ENCODE results near the gene FOCAD. TPM values are rescaled to one million over a fixed set of nuclear protein-coding genes. Genes with fewer than 3 reads are reported as not detected.
A peak's percentile ranks its signal among the peaks of the same experiment; 100 is the strongest.
"Not testable (repeated sequence)": the region's sequence is repeated elsewhere in the genome, so short reads cannot be mapped to it uniquely, and the experiment has no call there.

Gene FOCAD
- total RNA-seq, 1 experiment from 2014 or later = 43.3 TPM

GRCh38 chr9:20972684-20973083 is 288.6 kb downstream of the FOCAD start:
- no peak overlapping the region for H2BK12ac ChIP-seq (ENCODE audit: insufficient read length, low read depth, low read length)
- H3K27me3 Mint-ChIP-seq (ENCODE audit: low read depth) = no peaks in the 10 kb centered on the region
- no peak overlapping the region for H4K8ac ChIP-seq (replicated peaks; ENCODE audit: insufficient read length, low read depth, low read length)
- H2BK5ac ChIP-seq (ENCODE audit: insufficient read length, low read length) = no peak overlapping the region
- no peaks in the 10 kb centered on the region for H3K79me2 ChIP-seq (ENCODE audit: insufficient read depth, low read length)
- no peak overlapping the region for H2BK15ac ChIP-seq (ENCODE audit: low read depth, low read length)
- TF ChIP-seq CTCF (conservative IDR thresholded peaks at IDR 0.05) = no peak
- no peaks in the 10 kb centered on the region for H3K23me2 ChIP-seq (ENCODE audit: insufficient read length, low read depth, low read length, poor library complexity, severe bottlenecking)
- no peak overlapping the region for H3T11ph ChIP-seq (ENCODE audit: low read length)
- no peak overlapping the region for H3K4me3 Mint-ChIP-seq
- H4K5ac ChIP-seq (ENCODE audit: insufficient read length, low read depth, low read length) = peak overlapping the region; percentile 42
- H2AFZ ChIP-seq (ENCODE audit: low read length) = no peak overlapping the region
- no peak overlapping the region for H2BK120ac ChIP-seq (ENCODE audit: low read depth, low read length, poor library complexity, severe bottlenecking)
- H3K36me3 Mint-ChIP-seq (ENCODE audit: insufficient read depth in 1 of 3, low read depth in 3 of 3) = peaks cover 15 to 38% (median 22%) of the 10 kb centered on the region in 3 experiments
- H3K79me1 ChIP-seq (ENCODE audit: insufficient read depth, low read depth, low read length, poor library complexity, severe bottlenecking) = no peaks in the 10 kb centered on the region
- H3K23ac ChIP-seq (ENCODE audit: insufficient read length, low read depth, low read length) = no peak overlapping the region
- H3K4ac ChIP-seq (ENCODE audit: low read depth, low read length) = no peak overlapping the region
- H4K91ac ChIP-seq (ENCODE audit: insufficient read length, low read depth, low read length) = no peak overlapping the region
- peaks cover 4 to 10% of the 10 kb centered on the region in 2 experiments; a peak in 3 of 5 replicates for H3K9me3 Mint-ChIP-seq
- no peak for DNase-seq
- no peak overlapping the region for H3K4me2 ChIP-seq (ENCODE audit: insufficient read depth, insufficient read length, low read length)
- H3K27ac Mint-ChIP-seq = no peak overlapping the region
- H3K18ac ChIP-seq (ENCODE audit: insufficient read length, low read depth, low read length) = no peak overlapping the region
- H3K9ac ChIP-seq (ENCODE audit: extremely low read depth, insufficient read length, low read length) = no peak overlapping the region
- no peaks in the 10 kb centered on the region for H3K27me3 ChIP-seq (ENCODE audit: insufficient read depth, low read length)
- no peak overlapping the region for H3K27ac ChIP-seq (ENCODE audit: insufficient read length, low read depth, low read length)
- H3K9me3 ChIP-seq (ENCODE audit: control insufficient read depth, low read depth, low read length) = no peaks in the 10 kb centered on the region
- no peaks in the 10 kb centered on the region for H3K4me1 Mint-ChIP-seq
- H2AK5ac ChIP-seq (ENCODE audit: insufficient read length, low read length) = no peak overlapping the region
- H4K20me1 ChIP-seq (ENCODE audit: control insufficient read depth, insufficient read depth, insufficient read length) = no peaks in the 10 kb centered on the region
- no CpG with 5 or more reads among the region's 1 CpG for WGBS (ENCODE audit: extremely low coverage, insufficient read length, low lambda C conversion rate)
- no peaks in the 10 kb centered on the region for H3K4me1 ChIP-seq (ENCODE audit: insufficient read depth, low read length)
- H2BK20ac ChIP-seq (ENCODE audit: low read depth, low read length, poor library complexity, severe bottlenecking) = no peak overlapping the region
- no peak overlapping the region for H3K14ac ChIP-seq (ENCODE audit: insufficient read depth, low read length)
- H3K56ac ChIP-seq (ENCODE audit: insufficient read length, low read depth, low read length) = no peak overlapping the region

GRCh38 chr9:20973246-20973947 is 289.3 kb downstream of the FOCAD start:
- H3K56ac ChIP-seq (ENCODE audit: insufficient read length, low read depth, low read length); H3K23me2 ChIP-seq (ENCODE audit: insufficient read length, low read depth, low read length, poor library complexity, severe bottlenecking); H3K4me2 ChIP-seq (ENCODE audit: insufficient read depth, insufficient read length, low read length); H3K4me1 ChIP-seq (ENCODE audit: insufficient read depth, low read length); H3K4me3 Mint-ChIP-seq; H3K79me2 ChIP-seq (ENCODE audit: insufficient read depth, low read length); H2BK15ac ChIP-seq (ENCODE audit: low read depth, low read length); H2BK12ac ChIP-seq (ENCODE audit: insufficient read length, low read depth, low read length); H3T11ph ChIP-seq (ENCODE audit: low read length); H3K4ac ChIP-seq (ENCODE audit: low read depth, low read length); H2BK5ac ChIP-seq (ENCODE audit: insufficient read length, low read length); H3K14ac ChIP-seq (ENCODE audit: insufficient read depth, low read length); H2AFZ ChIP-seq (ENCODE audit: low read length); H3K27ac Mint-ChIP-seq; H3K23ac ChIP-seq (ENCODE audit: insufficient read length, low read depth, low read length); H4K8ac ChIP-seq (replicated peaks; ENCODE audit: insufficient read length, low read depth, low read length); H3K4me1 Mint-ChIP-seq; H3K27ac ChIP-seq (ENCODE audit: insufficient read length, low read depth, low read length); H3K27me3 ChIP-seq (ENCODE audit: insufficient read depth, low read length); H2BK120ac ChIP-seq (ENCODE audit: low read depth, low read length, poor library complexity, severe bottlenecking); DNase-seq; H4K91ac ChIP-seq (ENCODE audit: insufficient read length, low read depth, low read length); H3K9me3 ChIP-seq (ENCODE audit: control insufficient read depth, low read depth, low read length); H2BK20ac ChIP-seq (ENCODE audit: low read depth, low read length, poor library complexity, severe bottlenecking); H3K9ac ChIP-seq (ENCODE audit: extremely low read depth, insufficient read length, low read length); H3K79me1 ChIP-seq (ENCODE audit: insufficient read depth, low read depth, low read length, poor library complexity, severe bottlenecking); H4K20me1 ChIP-seq (ENCODE audit: control insufficient read depth, insufficient read depth, insufficient read length); H3K18ac ChIP-seq (ENCODE audit: insufficient read length, low read depth, low read length); H3K9me3 Mint-ChIP-seq; H3K27me3 Mint-ChIP-seq (ENCODE audit: low read depth); H2AK5ac ChIP-seq (ENCODE audit: insufficient read length, low read length): not testable (repeated sequence)
- peaks cover 12 to 34% (median 19%) of the 10 kb centered on the region in 3 experiments for H3K36me3 Mint-ChIP-seq (ENCODE audit: insufficient read depth in 1 of 3, low read depth in 3 of 3)
- WGBS (ENCODE audit: extremely low coverage, insufficient read length, low lambda C conversion rate) = no CpG with 5 or more reads among the region's 2 CpGs
- peak overlapping the region; percentile 42 for H4K5ac ChIP-seq (ENCODE audit: insufficient read length, low read depth, low read length)
